Mesendoderm (in vitro differentiated cells): ENCODE measurements around the gene OTULINL.

Experiments used
- DNase-seq: peaks from one replicate; pipeline ENCODE4 v3.0.0; 2013
- H2AK5ac ChIP-seq: 2 replicates; pipeline ENCODE4 v1.6.1; 2013; ENCODE audit warnings: low read length, inconsistent platforms
- H2BK120ac ChIP-seq: 2 replicates; pipeline ENCODE4 v1.6.1; 2013; ENCODE audit warnings: low read depth, mild to moderate bottlenecking, low read length, moderate library complexity, mixed read lengths
- H2BK15ac ChIP-seq: replicated peaks from 2 replicates; pipeline ENCODE4 v1.6.1; 2013; ENCODE audit warnings: low read depth, mild to moderate bottlenecking, moderate library complexity
- H2BK5ac ChIP-seq: 2 replicates; pipeline ENCODE4 v1.6.1; 2013; ENCODE audit warnings: low read length, inconsistent platforms
- H3K18ac ChIP-seq: 2 replicates; pipeline ENCODE4 v1.6.1; 2013; ENCODE audit warnings: mild to moderate bottlenecking, low read length, mixed read lengths
- H3K23ac ChIP-seq: one replicate; pipeline ENCODE4 v1.6.1; 2013; ENCODE audit warnings: low read length
- H3K27ac ChIP-seq: 2 replicates; pipeline ENCODE4 v1.5.1; 2013; ENCODE audit warnings: low read depth, mild to moderate bottlenecking, inconsistent platforms, low read length, moderate library complexity
- H3K27me3 ChIP-seq: 2 replicates; pipeline ENCODE4 v1.6.1; 2013; ENCODE audit warnings: low read length, control low read depth, mild to moderate bottlenecking, inconsistent platforms; ENCODE audit not compliant: insufficient read depth, poor library complexity
- H3K36me3 ChIP-seq: 2 replicates; pipeline ENCODE4 v1.6.1; 2013; ENCODE audit warnings: low read length, inconsistent platforms; ENCODE audit not compliant: control insufficient read depth, insufficient read depth
- H3K4ac ChIP-seq: one replicate; pipeline ENCODE4 v1.6.1; 2013; ENCODE audit warnings: low read depth, mild to moderate bottlenecking, low read length, moderate library complexity
- H3K4me1 ChIP-seq: 2 replicates; pipeline ENCODE4 v1.6.1; 2013; ENCODE audit warnings: low read depth, low read length, inconsistent platforms; ENCODE audit not compliant: control insufficient read depth
- H3K4me2 ChIP-seq: 2 replicates; pipeline ENCODE4 v1.6.1; 2013; ENCODE audit warnings: low read length
- H3K4me3 ChIP-seq: 2 replicates; pipeline ENCODE4 v1.5.1; 2013; ENCODE audit warnings: mild to moderate bottlenecking, low read length
- H3K56ac ChIP-seq: one replicate; pipeline ENCODE4 v1.6.1; 2013; ENCODE audit warnings: low read length
- H3K79me1 ChIP-seq: 2 replicates; pipeline ENCODE4 v1.6.1; 2013; ENCODE audit warnings: low read length, inconsistent platforms
- H3K79me2 ChIP-seq: 2 replicates; pipeline ENCODE4 v1.6.1; 2013; ENCODE audit warnings: mild to moderate bottlenecking, low read length; ENCODE audit not compliant: control insufficient read depth, insufficient read depth
- H3K9ac ChIP-seq: 2 replicates; pipeline ENCODE4 v1.6.1; 2013; ENCODE audit warnings: low read length, inconsistent platforms
- H4K5ac ChIP-seq: one replicate; pipeline ENCODE4 v1.6.1; 2013; ENCODE audit warnings: low read length
- H4K8ac ChIP-seq: one replicate; pipeline ENCODE4 v1.6.1; 2013; ENCODE audit warnings: low read depth, mild to moderate bottlenecking, control low read depth, low read length, moderate library complexity
- WGBS: extraction: QIAGEN DNeasy Blood & Tissue Kit; methylation state at CpG from one replicate; pipeline ENCODE4 v1.1.7; 2013; ENCODE audit warnings: low lambda C conversion rate, missing lambda C conversion rate; ENCODE audit not compliant: insufficient coverage; ENCODE audit errors: extremely low coverage; 5-methylcytosine and 5-hydroxymethylcytosine counted together

Gene OTULINL

GRCh38 chr5:14560091-14560595 is 21.4 kb upstream of the OTULINL start:
- H3K36me3 ChIP-seq = no peaks in the 10 kb centered on the region
- no peaks in the 10 kb centered on the region for H3K27me3 ChIP-seq
- no peak overlapping the region for H3K56ac ChIP-seq
- no peak overlapping the region for H2BK15ac ChIP-seq
- no peaks in the 10 kb centered on the region for H3K79me1 ChIP-seq
- H4K8ac ChIP-seq = no peak overlapping the region
- no peak overlapping the region for H3K4me2 ChIP-seq
- no peak overlapping the region for H4K5ac ChIP-seq
- H3K9ac ChIP-seq = no peak overlapping the region
- no peaks in the 10 kb centered on the region for H3K4me1 ChIP-seq
- H3K4me3 ChIP-seq = no peak overlapping the region
- no peak overlapping the region for H3K27ac ChIP-seq
- no peaks in the 10 kb centered on the region for H3K79me2 ChIP-seq
- H2AK5ac ChIP-seq = no peak overlapping the region
- DNase-seq = no peak
- no peak overlapping the region for H3K18ac ChIP-seq
- no CpG with 5 or more reads among the region's 10 CpGs for WGBS
- H2BK120ac ChIP-seq = no peak overlapping the region
- no peak overlapping the region for H3K4ac ChIP-seq
- H3K23ac ChIP-seq = no peak overlapping the region
- no peak overlapping the region for H2BK5ac ChIP-seq

- Histone ChIP-seq H3K4ac (no peak overlapping the region), H3K18ac (no peak overlapping the region), H3K4me3 (no peak overlapping the region), H3K56ac (no peak overlapping the region), H3K79me2 (no peaks in the 10 kb centered on the region), H4K8ac (no peak overlapping the region), H2BK120ac (no peak overlapping the region), H3K79me1 (no peaks in the 10 kb centered on the region), H3K27me3 (no peaks in the 10 kb centered on the region), H2AK5ac (no peak overlapping the region), H3K36me3 (no peaks in the 10 kb centered on the region), H2BK15ac (no peak overlapping the region), H2BK5ac (no peak overlapping the region), H3K27ac (no peak overlapping the region), H4K5ac (no peak overlapping the region), H3K23ac (no peak overlapping the region), H3K9ac (no peak overlapping the region), H3K4me1 (no peaks in the 10 kb centered on the region), H3K4me2 (no peak overlapping the region)
- no CpG with 5 or more reads among the region's 3 CpGs for WGBS
- no peak for DNase-seq
Observed at GRCh38 chr5:14561741-14562140, 19.9 kb upstream of the OTULINL start.

- H3K4me1 ChIP-seq = no peaks in the 10 kb centered on the region
- no peak overlapping the region for H3K4me3 ChIP-seq
- no peak for DNase-seq
- H3K4ac ChIP-seq = no peak overlapping the region
- H4K5ac ChIP-seq = no peak overlapping the region
- H3K56ac ChIP-seq = no peak overlapping the region
- no peak overlapping the region for H2BK120ac ChIP-seq
- H3K36me3 ChIP-seq = no peaks in the 10 kb centered on the region
- H3K79me1 ChIP-seq = no peaks in the 10 kb centered on the region
- no peaks in the 10 kb centered on the region for H3K27me3 ChIP-seq
- H3K4me2 ChIP-seq = no peak overlapping the region
- no peak overlapping the region for H3K9ac ChIP-seq
- H3K79me2 ChIP-seq = no peaks in the 10 kb centered on the region
- H3K18ac ChIP-seq = no peak overlapping the region
- H3K23ac ChIP-seq = no peak overlapping the region
- H2BK15ac ChIP-seq = no peak overlapping the region
- WGBS = no CpG with 5 or more reads among the region's 1 CpG
- H2AK5ac ChIP-seq = no peak overlapping the region
- no peak overlapping the region for H3K27ac ChIP-seq
- no peak overlapping the region for H2BK5ac ChIP-seq
- no peak overlapping the region for H4K8ac ChIP-seq
Observed at GRCh38 chr5:14568333-14568732, 13.3 kb upstream of the OTULINL start.

GRCh38 chr5:14569948-14570691 is 11.5 kb upstream of the OTULINL start:
- Histone ChIP-seq H3K4me1 (no peaks in the 10 kb centered on the region), H3K9ac (no peak overlapping the region), H3K79me1 (no peaks in the 10 kb centered on the region), H2AK5ac (no peak overlapping the region), H3K27ac (no peak overlapping the region), H3K23ac (no peak overlapping the region), H3K4ac (no peak overlapping the region), H2BK120ac (no peak overlapping the region), H3K79me2 (no peaks in the 10 kb centered on the region), H2BK5ac (no peak overlapping the region), H3K4me3 (no peak overlapping the region), H3K36me3 (no peaks in the 10 kb centered on the region), H3K18ac (no peak overlapping the region), H3K27me3 (no peaks in the 10 kb centered on the region), H2BK15ac (no peak overlapping the region), H4K8ac (no peak overlapping the region), H3K4me2 (no peak overlapping the region), H3K56ac (no peak overlapping the region), H4K5ac (no peak overlapping the region)
- DNase-seq = no peak
- WGBS = no CpG with 5 or more reads among the region's 4 CpGs

GRCh38 chr5:14571901-14572300 is 9.7 kb upstream of the OTULINL start:
- no peak overlapping the region for H3K9ac ChIP-seq
- H3K18ac ChIP-seq = no peak overlapping the region
- no peaks in the 10 kb centered on the region for H3K36me3 ChIP-seq
- H3K27me3 ChIP-seq = no peaks in the 10 kb centered on the region
- H3K4me1 ChIP-seq = no peaks in the 10 kb centered on the region
- no CpG with 5 or more reads among the region's 1 CpG for WGBS
- H3K79me1 ChIP-seq = no peaks in the 10 kb centered on the region
- no peak overlapping the region for H3K4ac ChIP-seq
- no peak overlapping the region for H4K5ac ChIP-seq
- H3K4me3 ChIP-seq = no peak overlapping the region
- H2BK15ac ChIP-seq = no peak overlapping the region
- H2AK5ac ChIP-seq = no peak overlapping the region
- H2BK5ac ChIP-seq = no peak overlapping the region
- no peak overlapping the region for H3K27ac ChIP-seq
- DNase-seq = no peak
- no peak overlapping the region for H4K8ac ChIP-seq
- H3K79me2 ChIP-seq = no peaks in the 10 kb centered on the region
- H3K56ac ChIP-seq = no peak overlapping the region
- no peak overlapping the region for H3K4me2 ChIP-seq
- no peak overlapping the region for H3K23ac ChIP-seq
- no peak overlapping the region for H2BK120ac ChIP-seq

GRCh38 chr5:14572385-14572784 is 9.2 kb upstream of the OTULINL start:
- Histone ChIP-seq H3K23ac (no peak overlapping the region), H2BK5ac (no peak overlapping the region), H3K4me1 (no peaks in the 10 kb centered on the region), H3K4me3 (no peak overlapping the region), H3K36me3 (no peaks in the 10 kb centered on the region), H2AK5ac (no peak overlapping the region), H3K27ac (no peak overlapping the region), H3K27me3 (no peaks in the 10 kb centered on the region), H3K79me1 (no peaks in the 10 kb centered on the region), H3K4me2 (no peak overlapping the region), H4K5ac (no peak overlapping the region), H2BK120ac (no peak overlapping the region), H3K56ac (no peak overlapping the region), H4K8ac (no peak overlapping the region), H3K18ac (no peak overlapping the region), H3K4ac (no peak overlapping the region), H3K79me2 (no peaks in the 10 kb centered on the region), H3K9ac (no peak overlapping the region), H2BK15ac (no peak overlapping the region)
- DNase-seq = no peak
